CD14-positive monocyte (primary cell): Measurements from ENCODE around the gene CACNB1. TPM values are rescaled to one million over a fixed set of nuclear protein-coding genes. Genes with fewer than 3 reads are reported as not detected.

Experiments
- DNase-seq, 3 donors: peaks; one replicate each; pipeline ENCODE4 v3.0.0-alpha.2; 2011 to 2022
- H2AFZ ChIP-seq: 2 replicates; pipeline ENCODE4 v1.6.0; 2012; ENCODE audit warnings: mild to moderate bottlenecking, low read depth, low read length, inconsistent platforms; ENCODE audit not compliant: insufficient read depth, poor library complexity, severe bottlenecking
- H3K27ac ChIP-seq, 2 donors: 1 replicate in 1 of 2; 2 replicates in 1 of 2; pipeline ENCODE4 v1.5.1; 2012 to 2013; ENCODE audit warnings: low read length in 2 of 2, control low read depth in 1 of 2, inconsistent platforms in 1 of 2, low read depth in 1 of 2, mild to moderate bottlenecking in 1 of 2
- H3K27me3 ChIP-seq, 2 donors: one replicate each; pipeline versions ENCODE4 v1.6.0 to v1.6.1; 2011 to 2013; ENCODE audit warnings: low read length in 2 of 2; ENCODE audit not compliant: control insufficient read depth in 2 of 2, insufficient read depth in 2 of 2
- H3K36me3 ChIP-seq, 2 donors: replicated peaks in 1 of 2; 1 replicate in 1 of 2; 2 replicates in 1 of 2; pipeline versions ENCODE4 v1.5.1 to v1.6.1; 2012 to 2013; ENCODE audit warnings: low read length in 2 of 2, control low read depth in 1 of 2, inconsistent platforms in 1 of 2, mild to moderate bottlenecking in 1 of 2; ENCODE audit not compliant: insufficient read depth in 2 of 2, control insufficient read depth in 1 of 2
- H3K4me1 ChIP-seq, 2 donors: 1 replicate in 1 of 2; 2 replicates in 1 of 2; pipeline versions ENCODE4 v1.5.1 to v1.6.1; 2012 to 2013; ENCODE audit warnings: low read length in 2 of 2, control low read depth in 1 of 2, inconsistent platforms in 1 of 2, mild to moderate bottlenecking in 1 of 2, moderate library complexity in 1 of 2; ENCODE audit not compliant: insufficient read depth in 2 of 2, control insufficient read depth in 1 of 2
- H3K4me2 ChIP-seq: replicated peaks from 2 replicates; pipeline ENCODE3; 2012; ENCODE audit warnings: low read length, moderate library complexity, mild to moderate bottlenecking; ENCODE audit not compliant: poor library complexity, severe bottlenecking; ENCODE audit errors: extremely low read depth
- H3K4me3 ChIP-seq, 3 experiments: fragments of 200-600 bp in 1 of 3; sonication (generic) in 1 of 3; replicated peaks in 1 of 3; 1 replicate in 2 of 3; 2 replicates in 1 of 3; pipeline ENCODE4 v1.5.1; 2011 to 2013; ENCODE audit warnings: low read length in 3 of 3, mild to moderate bottlenecking in 3 of 3, control low read depth in 2 of 3, low read depth in 2 of 3, inconsistent platforms in 1 of 3, moderate library complexity in 1 of 3
- H3K79me2 ChIP-seq: 2 replicates; pipeline ENCODE4 v1.6.0; 2012; ENCODE audit warnings: mild to moderate bottlenecking, control low read depth, inconsistent platforms, low read length, moderate library complexity; ENCODE audit not compliant: insufficient read depth
- H3K9ac ChIP-seq: 2 replicates; pipeline ENCODE4 v1.6.0; 2017; ENCODE audit warnings: low read length, mild to moderate bottlenecking; ENCODE audit not compliant: insufficient read depth, poor library complexity, severe bottlenecking
- H3K9me3 ChIP-seq, 2 donors: replicated peaks in 1 of 2; 1 replicate in 1 of 2; 2 replicates in 1 of 2; pipeline versions ENCODE4 v1.5.1 to v1.6.1; 2012 to 2013; ENCODE audit warnings: low read length in 2 of 2, control low read depth in 1 of 2; ENCODE audit not compliant: control insufficient read depth in 1 of 2, insufficient read depth in 1 of 2
- H4K20me1 ChIP-seq: 2 replicates; pipeline ENCODE4 v1.6.0; 2012; ENCODE audit warnings: mild to moderate bottlenecking, low read length, control low read depth, moderate library complexity; ENCODE audit not compliant: insufficient read depth
- H3K27ac Mint-ChIP-seq, 7 donors: one replicate each; pipeline ENCODE4 v1.8.0; 2020; ENCODE audit warnings: mild to moderate bottlenecking in 7 of 7, mixed read lengths in 7 of 7, moderate library complexity in 6 of 7, inconsistent platforms in 2 of 7
- H3K27me3 Mint-ChIP-seq, 3 donors: one replicate each; pipeline ENCODE4 v1.8.0; 2021 to 2022; ENCODE audit warnings: low read depth in 3 of 3, mild to moderate bottlenecking in 3 of 3, mixed read lengths in 3 of 3, moderate library complexity in 3 of 3, inconsistent platforms in 1 of 3
- H3K36me3 Mint-ChIP-seq, 2 donors: one replicate each; pipeline ENCODE4 v1.8.0; 2020; ENCODE audit warnings: mixed read lengths in 2 of 2, inconsistent platforms in 1 of 2, mild to moderate bottlenecking in 1 of 2
- H3K4me1 Mint-ChIP-seq: one replicate; pipeline ENCODE4 v1.8.0; 2020; ENCODE audit warnings: mild to moderate bottlenecking, mixed read lengths
- H3K4me3 Mint-ChIP-seq, 2 donors: one replicate each; pipeline ENCODE4 v1.8.0; 2020; ENCODE audit warnings: mild to moderate bottlenecking in 2 of 2, mixed read lengths in 2 of 2, moderate library complexity in 1 of 2
- H3K9me3 Mint-ChIP-seq, 7 donors: one replicate each; pipeline ENCODE4 v1.8.0; 2020 to 2022; ENCODE audit warnings: mixed read lengths in 7 of 7, mild to moderate bottlenecking in 6 of 7, moderate library complexity in 6 of 7, inconsistent platforms in 2 of 7
- CTCF ChIP-seq: fragments of 200-600 bp; IDR thresholded peaks from one replicate; pipeline ENCODE4 v1.8.0; 2022; ENCODE audit warnings: antibody characterized with exemption, mild to moderate bottlenecking
- WGBS: methylation state at CpG from one replicate; pipeline ENCODE4 v1.1.5; 2013; ENCODE audit warnings: missing lambda C conversion rate; ENCODE audit not compliant: insufficient coverage; 5-methylcytosine and 5-hydroxymethylcytosine counted together
- intact Hi-C, 2 donors: fragments of 100-400 bp; cut with micrococcal nuclease; formaldehyde crosslinking; loops; one replicate each; pipeline versions ENCODE4 v1.15.0 to v1.15.1; 2023
- polyA plus RNA-seq, 3 donors: library from polyadenylated mRNA; depleted of rRNA in 1 of 3; unstranded in 2 of 3; stranded (reverse) in 1 of 3; fragments of 300-500 nt in 2 of 3; fragments of >200 nt in 1 of 3; fragmentation: Illumina TruSeq in 2 of 3; gene quantifications; 1 replicate in 2 of 3; 2 replicates in 1 of 3; pipeline ENCODE4 v1.2.3, GENCODE V29; 2012 to 2021

Gene CACNB1
- polyA plus RNA-seq, 3 donors, result 0.13 to 22.1 (median 0.31) TPM

GRCh38 chr17:39170109-39170508 is 27.4 kb downstream of the CACNB1 start:
- Mint-ChIP-seq H3K4me3 (no peak overlapping the region), H3K9me3 (peaks cover 0 to 7% (median 3%) of the 10 kb centered on the region in 7 donors), H3K4me1 (peaks cover 54% of the 10 kb centered on the region), H3K27me3 (peaks cover 2 to 4% (median 3%) of the 10 kb centered on the region in 3 donors), H3K27ac (peak overlapping the region in 1 of 7 donors; percentile 45), H3K36me3 (no peaks in the 10 kb centered on the region)
- no peaks in the 10 kb centered on the region for H3K27me3 ChIP-seq
- no peak for DNase-seq
- peaks cover 12% of the 10 kb centered on the region for H3K79me2 ChIP-seq
- H3K9ac ChIP-seq, result no peak overlapping the region
- no peak overlapping the region for H3K4me3 ChIP-seq
- H3K36me3 ChIP-seq, result no peaks in the 10 kb centered on the region
- H3K4me2 ChIP-seq, result no peak overlapping the region
- peaks cover 47 to 55% of the 10 kb centered on the region in 2 donors for H3K4me1 ChIP-seq
- no peak overlapping the region for H3K27ac ChIP-seq
- H4K20me1 ChIP-seq, result no peaks in the 10 kb centered on the region
- intact Hi-C loops, result no loop called here
- TF ChIP-seq CTCF, result no peak
- 0% methylated on average over 1 of the region's 4 CpGs for WGBS
- no peaks in the 10 kb centered on the region for H3K9me3 ChIP-seq
- H2AFZ ChIP-seq, result no peak overlapping the region

GRCh38 chr17:39169518-39169917 is 28.0 kb downstream of the CACNB1 start:
- no peak overlapping the region for H3K27ac ChIP-seq
- TF ChIP-seq CTCF, result no peak
- H3K9me3 Mint-ChIP-seq, result peaks cover 0 to 7% (median 3%) of the 10 kb centered on the region in 7 donors
- peak overlapping the region in 2 of 7 donors; percentile 10 to 37 for H3K27ac Mint-ChIP-seq
- DNase-seq, result no peak
- H3K27me3 Mint-ChIP-seq, result peaks cover 2 to 4% (median 3%) of the 10 kb centered on the region in 3 donors
- H3K4me3 Mint-ChIP-seq, result peak overlapping the region in 1 of 2 donors; percentile 73
- no peaks in the 10 kb centered on the region for H3K9me3 ChIP-seq
- no CpG with 5 or more reads among the region's 3 CpGs for WGBS
- H3K4me2 ChIP-seq, result peak overlapping the region; percentile 48
- H3K9ac ChIP-seq, result no peak overlapping the region
- intact Hi-C loops, result loop anchor here (5.0 to 10.0 kb wide), 3 partner anchors 65 to 182 kb away; no protein-coding TSS in a partner anchor
- no peak overlapping the region for H3K4me3 ChIP-seq
- H3K36me3 Mint-ChIP-seq, result no peaks in the 10 kb centered on the region
- peaks cover 14% of the 10 kb centered on the region for H3K79me2 ChIP-seq
- H3K27me3 ChIP-seq, result no peaks in the 10 kb centered on the region
- no peaks in the 10 kb centered on the region for H4K20me1 ChIP-seq
- H3K36me3 ChIP-seq, result no peaks in the 10 kb centered on the region
- peaks cover 54% of the 10 kb centered on the region for H3K4me1 Mint-ChIP-seq
- H3K4me1 ChIP-seq, result peaks cover 45 to 57% of the 10 kb centered on the region in 2 donors
- H2AFZ ChIP-seq, result peak overlapping the region; percentile 51
